HG03439 (cell line): ENCODE results near the gene MAP2K3.

Source experiments
- ATAC-seq: cut with Tn5 transposase; IDR thresholded peaks from one replicate; pipeline ENCODE4 v1.9.1; 2021; ENCODE audit warnings: mild to moderate bottlenecking, moderate library complexity; ENCODE audit not compliant: unreplicated experiment

The MAP2K3 gene

GRCh38 chr17:21252796-21253645 is 31.5 kb upstream of the MAP2K3 start, which contains the start of gene NATD1:
Gene NATD1, minus strand, starts transcription at chr17:21253410. Its CDS starts 146 bp downstream, at chr17:21253264.
- ATAC-seq, result peak; percentile 76

- ATAC-seq, result no peak
Measured at GRCh38 chr17:21253646-21254441, 30.7 kb upstream of the MAP2K3 start.

- no peak for ATAC-seq
Measured at GRCh38 chr17:21258593-21258992, 25.9 kb upstream of the MAP2K3 start.

GRCh38 chr17:21262259-21262993 is 22.1 kb upstream of the MAP2K3 start:
- ATAC-seq, result no peak

- ATAC-seq, result no peak
Measured at GRCh38 chr17:21263376-21263775, 21.1 kb upstream of the MAP2K3 start.

- no peak for ATAC-seq
Measured at GRCh38 chr17:21268596-21269188, 15.8 kb upstream of the MAP2K3 start.

- ATAC-seq, result no peak
Measured at GRCh38 chr17:21269394-21269793, 15.1 kb upstream of the MAP2K3 start.

GRCh38 chr17:21271454-21272183 is 12.9 kb upstream of the MAP2K3 start:
- ATAC-seq, result no peak

- ATAC-seq, result no peak
Measured at GRCh38 chr17:21272250-21272649, 12.3 kb upstream of the MAP2K3 start.

- ATAC-seq, result no peak
Measured at GRCh38 chr17:21272881-21273792, 11.4 kb upstream of the MAP2K3 start.

GRCh38 chr17:21275047-21275578 is 9.4 kb upstream of the MAP2K3 start:
- no peak for ATAC-seq

- peak; percentile 88 for ATAC-seq
Measured at GRCh38 chr17:21275579-21276263, 8.8 kb upstream of the MAP2K3 start.

- ATAC-seq, result peak; percentile 10
Measured at GRCh38 chr17:21276264-21276588, 8.3 kb upstream of the MAP2K3 start.

- no peak for ATAC-seq
Measured at GRCh38 chr17:21277332-21277731, 7.2 kb upstream of the MAP2K3 start.

- ATAC-seq, result no peak
Measured at GRCh38 chr17:21278450-21279197, 5.9 kb upstream of the MAP2K3 start.

- no peak for ATAC-seq
Measured at GRCh38 chr17:21279198-21279535, 5.3 kb upstream of the MAP2K3 start.

- no peak for ATAC-seq
Measured at GRCh38 chr17:21279582-21279981, 4.9 kb upstream of the MAP2K3 start.

GRCh38 chr17:21280081-21280518 is 4.4 kb upstream of the MAP2K3 start:
- ATAC-seq, result no peak
